Neural cell (in vitro differentiated cells): Measurements from ENCODE around the gene MLC1. TPM values are rescaled to one million over a fixed set of nuclear protein-coding genes. Genes with fewer than 3 reads are reported as not detected.

Source experiments
- H2AFZ ChIP-seq: fragments of 200-600, 300-800 bp; sonication (generic), shearing (Covaris generic); 2 replicates; pipeline ENCODE4 v1.6.0; 2014; ENCODE audit warnings: low read depth, mild to moderate bottlenecking, antibody characterized with exemption, low read length, moderate library complexity
- H3F3A ChIP-seq: fragments of 200-600 bp; shearing (Covaris generic); 2 replicates; pipeline ENCODE4 v1.6.1; 2016; ENCODE audit warnings: mild to moderate bottlenecking, moderate library complexity, mixed read lengths, antibody characterized with exemption, low read length; ENCODE audit not compliant: insufficient read depth, poor library complexity, severe bottlenecking
- H3K27ac ChIP-seq: fragments of 200-600, 300-800 bp; sonication (generic), shearing (Covaris generic); 2 replicates; pipeline ENCODE4 v1.5.1; 2014; ENCODE audit warnings: mild to moderate bottlenecking, low read length, moderate library complexity
- H3K27me3 ChIP-seq: fragments of 300-800, 200-600 bp; sonication (generic), shearing (Covaris generic); 2 replicates; pipeline ENCODE4 v1.6.0; 2014; ENCODE audit warnings: mild to moderate bottlenecking, low read depth, low read length, moderate library complexity; ENCODE audit not compliant: insufficient read depth
- H3K36me3 ChIP-seq: fragments of 300-800, 200-600 bp; sonication (generic), shearing (Covaris generic); 2 replicates; pipeline ENCODE4 v1.5.1; 2014; ENCODE audit warnings: mild to moderate bottlenecking, antibody characterized with exemption, low read length, moderate library complexity; ENCODE audit not compliant: insufficient read depth
- H3K4me2 ChIP-seq: fragments of 300-800, 200-600 bp; sonication (generic), shearing (Covaris generic); 2 replicates; pipeline ENCODE4 v1.6.0; 2014; ENCODE audit warnings: mild to moderate bottlenecking, low read length
- H3K4me3 ChIP-seq: fragments of 300-800, 200-600 bp; sonication (generic), shearing (Covaris generic); 2 replicates; pipeline ENCODE4 v1.5.1; 2014; ENCODE audit warnings: mild to moderate bottlenecking, low read length, moderate library complexity
- H3K79me2 ChIP-seq: fragments of 200-600 bp; shearing (Covaris generic); replicated peaks from 2 replicates; pipeline ENCODE4 v1.6.0; 2014; ENCODE audit warnings: mild to moderate bottlenecking, low read length, moderate library complexity; ENCODE audit not compliant: insufficient read depth
- H3K9ac ChIP-seq: fragments of 300-800, 200-600 bp; sonication (generic), shearing (Covaris generic); 2 replicates; pipeline ENCODE4 v1.6.1; 2016; ENCODE audit warnings: mild to moderate bottlenecking, low read length, mixed read lengths
- H3K9me2 ChIP-seq: fragments of 200-600 bp; shearing (Covaris generic); 2 replicates; pipeline ENCODE4 v1.6.1; 2016; ENCODE audit warnings: mild to moderate bottlenecking, low read length, mixed read lengths; ENCODE audit not compliant: insufficient read depth
- H3K9me3 ChIP-seq: fragments of 200-600, 300-800 bp; sonication (generic), shearing (Covaris generic); 2 replicates; pipeline ENCODE4 v1.6.1; 2016; ENCODE audit warnings: mild to moderate bottlenecking, mixed run types, low read length, moderate library complexity, mixed read lengths
- H4K20me1 ChIP-seq: fragments of 200-600 bp; shearing (Covaris generic); 2 replicates; pipeline ENCODE4 v1.6.1; 2016; ENCODE audit warnings: mild to moderate bottlenecking, mixed run types; ENCODE audit not compliant: insufficient read depth
- CTCF ChIP-seq: fragments of 450-650 bp; IDR thresholded peaks from 2 replicates; pipeline ENCODE4 v1.5.1; 2014; ENCODE audit warnings: antibody characterized with exemption, mild to moderate bottlenecking, moderate library complexity; ENCODE audit not compliant: poor library complexity, severe bottlenecking
- EP300 ChIP-seq: fragments of 450-650 bp; conservative IDR thresholded peaks from 2 replicates; pipeline ENCODE4 v1.6.1; 2014; ENCODE audit warnings: antibody characterized with exemption, mild to moderate bottlenecking, moderate library complexity; ENCODE audit not compliant: poor library complexity, severe bottlenecking
- EZH2 ChIP-seq: fragments of 200-600, 300-800 bp; shearing (Covaris generic), sonication (generic); IDR thresholded peaks from 2 replicates; pipeline ENCODE4 v1.6.1; 2014; ENCODE audit warnings: antibody characterized with exemption, low read length, borderline replicate concordance, mild to moderate bottlenecking; ENCODE audit not compliant: insufficient read depth, poor library complexity, severe bottlenecking
- MXI1 ChIP-seq: fragments of 450-650 bp; conservative IDR thresholded peaks from 2 replicates; pipeline ENCODE4 v1.6.1; 2014; ENCODE audit warnings: antibody characterized with exemption, mild to moderate bottlenecking; ENCODE audit not compliant: poor library complexity, severe bottlenecking
- POLR2AphosphoS5 ChIP-seq: IDR thresholded peaks from 2 replicates; pipeline ENCODE4 v1.6.1; 2012
- RAD21 ChIP-seq: fragments of 450-650 bp; conservative IDR thresholded peaks from 2 replicates; pipeline ENCODE4 v1.6.1; 2014; ENCODE audit warnings: antibody characterized with exemption, mild to moderate bottlenecking, moderate library complexity
- REST ChIP-seq: IDR thresholded peaks from 2 replicates; pipeline ENCODE4 v1.6.1; 2012; ENCODE audit warnings: borderline replicate concordance
- SMC3 ChIP-seq: fragments of 450-650 bp; conservative IDR thresholded peaks from 2 replicates; pipeline ENCODE4 v1.6.1; 2014; ENCODE audit warnings: antibody characterized with exemption, mild to moderate bottlenecking, moderate library complexity; ENCODE audit not compliant: poor library complexity
- TAF1 ChIP-seq: IDR thresholded peaks from 2 replicates; pipeline ENCODE4 v1.6.1; 2012; ENCODE audit warnings: low read depth
- polyA plus RNA-seq: library from polyadenylated mRNA; depleted of rRNA; stranded (reverse); fragments of >200 nt; gene quantifications from 2 replicates; pipeline ENCODE4 v1.2.3, GENCODE V29; 2014

Gene MLC1
- polyA plus RNA-seq, 1 donor from 2014 or later = not detected

- TF ChIP-seq REST (no peak), TAF1 (no peak), POLR2AphosphoS5 (no peak), CTCF (no peak), MXI1 (no peak), SMC3 (no peak), EP300 (no peak), RAD21 (no peak), EZH2 (no peak)
- Histone ChIP-seq H3F3A (no peaks in the 10 kb centered on the region), H3K36me3 (no peaks in the 10 kb centered on the region), H3K79me2 (no peaks in the 10 kb centered on the region), H3K9me3 (no peaks in the 10 kb centered on the region), H3K27me3 (no peaks in the 10 kb centered on the region), H3K4me3 (no peak overlapping the region), H3K4me2 (no peak overlapping the region), H3K9ac (no peak overlapping the region), H3K27ac (no peak overlapping the region), H3K9me2 (no peaks in the 10 kb centered on the region), H2AFZ (no peak overlapping the region), H4K20me1 (no peaks in the 10 kb centered on the region)
Observed at GRCh38 chr22:50044485-50045118, 40.6 kb downstream of the MLC1 start.

- Histone ChIP-seq H3K27ac (no peak overlapping the region), H3K9me2 (no peaks in the 10 kb centered on the region), H3K4me3 (no peak overlapping the region)
Observed at GRCh38 chr22:50041361-50042065, 43.7 kb downstream of the MLC1 start.

More at GRCh38 chr22:50041361-50042065, 43.7 kb downstream of the MLC1 start:
- Histone ChIP-seq H2AFZ (no peak overlapping the region), H4K20me1 (no peaks in the 10 kb centered on the region), H3K9ac (no peak overlapping the region), H3K4me2 (no peak overlapping the region), H3F3A (no peaks in the 10 kb centered on the region), H3K79me2 (no peaks in the 10 kb centered on the region), H3K36me3 (no peaks in the 10 kb centered on the region), H3K27me3 (no peaks in the 10 kb centered on the region), H3K9me3 (no peaks in the 10 kb centered on the region)
- no peak for TF ChIP-seq EZH2
- no peak for TF ChIP-seq SMC3
- no peak for TF ChIP-seq REST
- TF ChIP-seq MXI1 = no peak
- no peak for TF ChIP-seq TAF1
- no peak for TF ChIP-seq EP300
- no peak for TF ChIP-seq POLR2AphosphoS5
- TF ChIP-seq CTCF = no peak
- no peak for TF ChIP-seq RAD21
